HUES6 (cell line): ENCODE results near the gene VSTM4.

Source experiments
- H3K27ac ChIP-seq: 2 replicates; pipeline ENCODE4 v1.7.0; 2013; ENCODE audit warnings: low read depth, mild to moderate bottlenecking, low read length, inconsistent platforms
- H3K27me3 ChIP-seq: 2 replicates; pipeline ENCODE4 v1.6.1; 2013; ENCODE audit warnings: low read length; ENCODE audit not compliant: control insufficient read depth, insufficient read depth
- H3K36me3 ChIP-seq: 2 replicates; pipeline ENCODE4 v1.6.1; 2013; ENCODE audit warnings: low read length; ENCODE audit not compliant: control insufficient read depth, insufficient read depth
- H3K4me1 ChIP-seq: 2 replicates; pipeline ENCODE4 v1.6.1; 2013; ENCODE audit warnings: low read length; ENCODE audit not compliant: control insufficient read depth, insufficient read depth
- H3K4me3 ChIP-seq: 2 replicates; pipeline ENCODE4 v1.5.1; 2013; ENCODE audit warnings: low read depth, low read length
- H3K9ac ChIP-seq: one replicate; pipeline ENCODE4 v1.6.1; 2013; ENCODE audit warnings: mild to moderate bottlenecking, low read length
- H3K9me3 ChIP-seq: 2 replicates; pipeline ENCODE4 v1.6.1; 2013; ENCODE audit warnings: low read depth, low read length; ENCODE audit not compliant: control insufficient read depth, insufficient read depth

Gene VSTM4

DNA sequence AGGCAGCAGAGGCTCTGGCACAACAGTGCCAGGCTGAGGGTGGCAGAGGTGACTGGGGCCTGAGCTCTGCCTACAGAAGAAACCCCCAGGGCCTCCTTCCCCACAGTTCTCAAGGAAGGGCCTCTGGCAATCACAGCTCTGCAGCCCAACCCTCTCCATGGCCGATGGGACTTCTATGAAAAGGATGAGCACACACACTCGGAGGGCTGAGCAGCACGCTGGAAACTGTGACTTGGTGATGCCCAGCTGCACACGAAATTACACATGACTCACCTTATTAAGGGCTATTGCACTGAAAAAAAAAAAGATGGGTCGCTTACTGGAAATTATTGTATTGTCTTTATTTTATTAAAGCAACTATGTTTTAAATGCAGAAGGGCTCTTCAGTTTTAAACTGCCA is 132.7 kb downstream of the VSTM4 start:
- Histone ChIP-seq H3K9me3 (no peaks in the 10 kb centered on the region), H3K36me3 (no peaks in the 10 kb centered on the region), H3K4me1 (no peaks in the 10 kb centered on the region), H3K4me3 (no peak overlapping the region), H3K9ac (no peak overlapping the region), H3K27me3 (no peaks in the 10 kb centered on the region), H3K27ac (no peak overlapping the region)

DNA sequence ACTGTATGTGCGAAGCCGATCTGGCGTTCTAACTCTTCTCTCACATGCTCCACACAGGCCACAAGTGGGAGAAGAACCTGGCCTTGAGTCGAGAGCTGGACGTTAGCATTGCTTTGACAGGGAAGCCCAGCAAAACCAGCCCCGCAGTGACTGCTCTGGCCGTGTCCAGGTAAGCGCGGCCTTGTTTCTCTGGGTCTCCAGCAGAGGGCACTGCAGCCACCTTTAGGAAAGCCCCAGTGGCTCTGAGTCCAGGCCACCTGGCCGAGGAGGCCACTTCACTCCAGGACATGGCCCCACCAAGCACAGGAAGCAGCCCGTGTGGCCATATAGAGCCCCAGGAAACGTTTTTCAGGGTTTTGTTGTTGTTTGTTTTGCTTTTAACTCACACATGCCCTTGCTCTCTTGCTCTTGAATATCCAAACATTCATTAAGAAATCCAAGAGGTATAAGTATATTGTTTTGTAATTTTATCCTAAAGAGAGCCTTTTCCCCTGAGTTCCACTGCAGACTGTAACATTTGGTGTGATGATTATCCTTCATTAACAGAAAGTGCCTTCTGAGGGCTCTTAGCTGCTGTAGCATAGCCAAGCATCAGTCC is 133.9 kb downstream of the VSTM4 start:
- no peak overlapping the region for H3K27ac ChIP-seq
- H3K27me3 ChIP-seq, result no peaks in the 10 kb centered on the region
- H3K9ac ChIP-seq, result no peak overlapping the region
- no peaks in the 10 kb centered on the region for H3K4me1 ChIP-seq
- no peaks in the 10 kb centered on the region for H3K9me3 ChIP-seq
- no peaks in the 10 kb centered on the region for H3K36me3 ChIP-seq
- H3K4me3 ChIP-seq, result no peak overlapping the region

GRCh38 chr10:48978318-48978717 is 137.0 kb downstream of the VSTM4 start:
- no peaks in the 10 kb centered on the region for H3K9me3 ChIP-seq
- H3K27ac ChIP-seq, result no peak overlapping the region
- H3K36me3 ChIP-seq, result no peaks in the 10 kb centered on the region
- no peak overlapping the region for H3K4me3 ChIP-seq
- no peak overlapping the region for H3K9ac ChIP-seq
- H3K4me1 ChIP-seq, result no peaks in the 10 kb centered on the region
- no peaks in the 10 kb centered on the region for H3K27me3 ChIP-seq

GRCh38 chr10:48976196-48976595 is 139.1 kb downstream of the VSTM4 start:
- H3K27me3 ChIP-seq, result no peaks in the 10 kb centered on the region
- H3K4me1 ChIP-seq, result no peaks in the 10 kb centered on the region
- H3K4me3 ChIP-seq, result no peak overlapping the region
- no peak overlapping the region for H3K27ac ChIP-seq
- no peak overlapping the region for H3K9ac ChIP-seq
- no peaks in the 10 kb centered on the region for H3K9me3 ChIP-seq
- H3K36me3 ChIP-seq, result no peaks in the 10 kb centered on the region

DNA sequence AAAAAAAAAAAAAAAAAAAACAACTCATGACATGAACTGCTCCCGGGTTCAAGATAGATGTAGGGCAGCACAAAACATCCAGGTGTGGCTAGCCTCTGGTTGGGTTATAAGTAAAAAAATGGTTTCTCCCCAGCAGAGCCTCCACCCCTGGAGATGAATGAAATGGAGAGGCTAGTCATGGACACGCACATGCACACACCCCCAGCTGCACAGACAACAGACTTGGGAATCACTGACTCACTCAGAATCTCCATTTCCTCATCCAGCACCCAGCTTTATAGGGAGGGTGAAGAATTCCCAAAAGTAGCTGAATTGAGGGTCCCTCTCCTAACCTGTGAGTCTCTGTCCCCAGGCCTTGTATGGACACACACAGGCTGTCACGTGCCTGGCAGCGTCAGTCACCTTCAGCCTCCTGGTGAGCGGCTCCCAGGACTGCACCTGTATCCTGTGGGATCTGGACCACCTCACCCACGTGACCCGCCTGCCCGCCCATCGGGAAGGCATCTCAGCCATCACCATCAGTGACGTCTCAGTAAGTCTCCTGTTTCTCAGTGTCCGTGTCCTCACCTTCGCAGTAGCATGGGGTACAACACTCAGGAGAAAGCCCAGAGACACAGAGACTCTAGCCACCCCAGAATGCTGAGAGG is 140.7 kb downstream of the VSTM4 start:
- no peaks in the 10 kb centered on the region for H3K9me3 ChIP-seq
- no peaks in the 10 kb centered on the region for H3K27me3 ChIP-seq
- H3K27ac ChIP-seq, result no peak overlapping the region
- no peak overlapping the region for H3K4me3 ChIP-seq
- no peak overlapping the region for H3K9ac ChIP-seq
- H3K4me1 ChIP-seq, result no peaks in the 10 kb centered on the region
- no peaks in the 10 kb centered on the region for H3K36me3 ChIP-seq

- no peaks in the 10 kb centered on the region for H3K36me3 ChIP-seq
- H3K27me3 ChIP-seq, result no peaks in the 10 kb centered on the region
- no peaks in the 10 kb centered on the region for H3K4me1 ChIP-seq
- H3K9ac ChIP-seq, result no peak overlapping the region
- H3K4me3 ChIP-seq, result no peak overlapping the region
- no peak overlapping the region for H3K27ac ChIP-seq
- H3K9me3 ChIP-seq, result no peaks in the 10 kb centered on the region
These were observed 142.3 kb downstream of the VSTM4 start for GRCh38 chr10:48973065-48973464.

DNA sequence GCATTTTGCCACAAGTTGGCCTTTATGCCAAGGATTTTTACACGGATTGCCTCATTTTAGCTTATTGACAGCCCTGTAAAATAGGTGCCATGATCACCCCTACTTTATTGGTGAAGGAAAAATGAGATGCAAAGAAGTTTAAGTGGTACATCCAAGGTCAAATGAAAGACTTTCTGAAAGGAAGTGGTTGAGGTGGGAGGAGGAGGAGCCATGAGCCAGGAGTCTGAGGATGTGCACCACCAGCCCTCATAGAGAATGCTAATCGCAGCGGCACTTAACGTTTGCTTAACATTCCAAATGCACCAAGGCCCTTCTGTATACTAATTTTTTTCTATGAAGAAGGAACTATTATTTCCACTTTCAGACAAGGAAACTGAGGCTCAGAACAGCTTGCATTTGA is 144.7 kb downstream of the VSTM4 start:
- H3K4me3 ChIP-seq, result no peak overlapping the region
- H3K9me3 ChIP-seq, result no peaks in the 10 kb centered on the region
- H3K27ac ChIP-seq, result no peak overlapping the region
- no peak overlapping the region for H3K9ac ChIP-seq
- no peaks in the 10 kb centered on the region for H3K27me3 ChIP-seq
- H3K36me3 ChIP-seq, result no peaks in the 10 kb centered on the region
- H3K4me1 ChIP-seq, result no peaks in the 10 kb centered on the region

DNA sequence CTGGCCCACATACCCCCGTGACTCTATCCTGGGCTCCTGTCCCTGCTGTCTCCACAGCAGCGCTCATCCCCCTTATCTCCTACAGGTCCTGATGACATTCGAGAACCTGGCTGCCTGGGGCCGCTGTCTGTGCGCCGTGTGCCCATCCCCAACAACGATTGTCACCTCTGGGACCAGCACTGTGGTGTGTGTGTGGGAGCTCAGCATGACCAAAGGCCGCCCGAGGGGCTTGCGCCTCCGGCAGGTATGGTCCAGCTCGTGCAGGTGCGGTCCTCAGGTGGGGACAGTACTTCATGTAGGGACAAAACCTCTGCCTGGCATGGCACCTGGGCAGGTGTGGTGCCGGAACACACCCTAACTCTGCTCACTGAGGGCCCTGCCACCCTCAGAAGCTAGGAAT is 145.3 kb downstream of the VSTM4 start:
- H3K36me3 ChIP-seq, result no peaks in the 10 kb centered on the region
- H3K9me3 ChIP-seq, result no peaks in the 10 kb centered on the region
- H3K4me1 ChIP-seq, result no peaks in the 10 kb centered on the region
- H3K9ac ChIP-seq, result no peak overlapping the region
- no peaks in the 10 kb centered on the region for H3K27me3 ChIP-seq
- no peak overlapping the region for H3K27ac ChIP-seq
- no peak overlapping the region for H3K4me3 ChIP-seq

DNA sequence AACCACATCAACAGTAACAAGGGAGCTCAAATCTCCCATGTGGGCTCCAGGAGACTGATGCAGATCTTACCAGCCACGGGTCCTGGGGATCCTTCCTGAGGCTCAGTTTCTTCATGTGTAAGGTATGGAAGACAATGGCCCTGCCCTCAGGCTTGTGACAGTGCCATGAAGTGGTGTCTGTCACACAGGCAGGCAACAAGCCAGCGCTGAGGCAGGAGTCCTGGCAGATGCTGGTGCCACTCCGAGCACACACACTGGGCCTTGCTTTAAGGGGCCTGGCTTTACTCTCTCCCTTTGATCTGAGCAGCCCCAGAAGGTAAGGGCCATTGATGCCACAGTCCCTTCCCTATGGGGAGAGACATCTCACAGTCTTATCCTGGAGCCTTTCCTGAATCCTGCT is 147.3 kb downstream of the VSTM4 start:
- H3K27me3 ChIP-seq, result no peaks in the 10 kb centered on the region
- no peaks in the 10 kb centered on the region for H3K36me3 ChIP-seq
- H3K9me3 ChIP-seq, result no peaks in the 10 kb centered on the region
- H3K9ac ChIP-seq, result no peak overlapping the region
- H3K4me1 ChIP-seq, result no peaks in the 10 kb centered on the region
- no peak overlapping the region for H3K4me3 ChIP-seq
- no peak overlapping the region for H3K27ac ChIP-seq

DNA sequence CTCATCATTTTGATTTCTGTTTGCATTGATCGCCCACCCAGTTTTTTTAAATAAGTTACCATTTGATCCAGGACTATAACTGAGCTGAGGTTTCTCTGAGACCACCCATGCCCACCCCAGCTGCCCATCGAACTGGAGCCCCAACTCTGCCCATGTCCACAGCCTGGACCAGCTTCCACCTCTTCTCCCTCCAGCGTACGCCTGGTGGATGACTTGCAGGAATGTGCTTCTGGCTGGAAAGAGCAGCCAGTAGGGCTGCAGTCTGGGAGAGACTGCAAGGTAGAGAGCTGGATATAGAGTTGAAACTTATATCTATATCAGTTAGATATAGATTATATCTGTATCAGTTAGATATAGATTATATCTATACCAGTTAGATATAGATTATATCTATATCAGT is 149.9 kb downstream of the VSTM4 start:
- Histone ChIP-seq H3K4me3 (no peak overlapping the region), H3K36me3 (no peaks in the 10 kb centered on the region), H3K27me3 (no peaks in the 10 kb centered on the region; the same call in 1 of the 2 replicates), H3K4me1 (no peaks in the 10 kb centered on the region), H3K9me3 (no peaks in the 10 kb centered on the region), H3K9ac (no peak overlapping the region), H3K27ac (no peak overlapping the region)
